ENCODE data around the gene CYP21A2.
A peak's percentile ranks its signal among the peaks of the same experiment; 100 is the strongest.
"Not testable (repeated sequence)": the region's sequence is repeated elsewhere in the genome, so short reads cannot be mapped to it uniquely, and the experiment has no call there.

Gene CYP21A2

GRCh38 chr6:32055756-32056155 is 17.5 kb downstream of the CYP21A2 start:
- DNase-seq (ENCODE audit: low read depth) = not testable (repeated sequence)

- no peak for DNase-seq (ENCODE audit: low read depth)
These were observed 18.0 kb downstream of the CYP21A2 start for GRCh38 chr6:32056254-32056653.

GRCh38 chr6:32057966-32058365 is 19.8 kb downstream of the CYP21A2 start:
- DNase-seq (ENCODE audit: low read depth) = no peak

- DNase-seq (ENCODE audit: low read depth) = no peak
These were observed 20.3 kb downstream of the CYP21A2 start for GRCh38 chr6:32058511-32058963.

GRCh38 chr6:32060966-32061655 is 22.9 kb downstream of the CYP21A2 start:
- no peak for DNase-seq (ENCODE audit: low read depth)

- no peak for DNase-seq (ENCODE audit: low read depth)
These were observed 26.5 kb downstream of the CYP21A2 start for GRCh38 chr6:32064706-32065105.

- DNase-seq (ENCODE audit: low read depth) = not testable (repeated sequence)
These were observed 29.3 kb downstream of the CYP21A2 start for GRCh38 chr6:32067521-32067920.

GRCh38 chr6:32068315-32068714 is 30.1 kb downstream of the CYP21A2 start:
- DNase-seq (ENCODE audit: low read depth) = not testable (repeated sequence)

- DNase-seq (ENCODE audit: low read depth) = no peak
These were observed 30.7 kb downstream of the CYP21A2 start for GRCh38 chr6:32068867-32069266.

- no peak for DNase-seq (ENCODE audit: low read depth)
These were observed 31.2 kb downstream of the CYP21A2 start for GRCh38 chr6:32069460-32069859.

- DNase-seq (ENCODE audit: low read depth) = no peak
These were observed 31.8 kb downstream of the CYP21A2 start for GRCh38 chr6:32069878-32070515.

- DNase-seq (ENCODE audit: low read depth) = no peak
These were observed 32.8 kb downstream of the CYP21A2 start for GRCh38 chr6:32070814-32071543.

- DNase-seq (ENCODE audit: low read depth) = no peak
These were observed 34.9 kb downstream of the CYP21A2 start for GRCh38 chr6:32073101-32073500.

GRCh38 chr6:32073613-32074012 is 35.4 kb downstream of the CYP21A2 start:
- DNase-seq (ENCODE audit: low read depth) = no peak

GRCh38 chr6:32074996-32075532 is 36.8 kb downstream of the CYP21A2 start:
- DNase-seq (ENCODE audit: low read depth) = no peak

- DNase-seq (ENCODE audit: low read depth) = no peak
These were observed 37.6 kb downstream of the CYP21A2 start for GRCh38 chr6:32075781-32076180.

- DNase-seq (ENCODE audit: low read depth) = peak; percentile 79
These were observed 38.1 kb downstream of the CYP21A2 start for GRCh38 chr6:32076321-32076809.

GRCh38 chr6:32079566-32080290 is 41.5 kb downstream of the CYP21A2 start:
- no peak for DNase-seq (ENCODE audit: low read depth)

GRCh38 chr6:32081168-32081990 is 43.2 kb downstream of the CYP21A2 start:
- peak; percentile 66 for DNase-seq (ENCODE audit: low read depth)

- DNase-seq (ENCODE audit: low read depth) = no peak
These were observed 44.3 kb downstream of the CYP21A2 start for GRCh38 chr6:32082478-32082877.

- peak; percentile 76 for DNase-seq (ENCODE audit: low read depth)
These were observed 44.7 kb downstream of the CYP21A2 start for GRCh38 chr6:32082935-32083334.

All from HS-5 (cell line).